Tibial artery (tissue), 4 donors: ENCODE measurements around the gene AGFG2.

ENCODE experiments used
- DNase-seq, 2 donors: peaks; one replicate each; pipeline ENCODE4 v3.0.0-alpha.2; 2019
- H3K27ac ChIP-seq, 2 donors: fragments of 200-600 bp; sonication (generic) in 1 of 2; 1 replicate in 1 of 2; 2 replicates in 1 of 2; pipeline ENCODE4 v1.5.1; 2018 to 2019; ENCODE audit warnings: mild to moderate bottlenecking in 1 of 2
- H3K27me3 ChIP-seq, 2 donors: fragments of 200-600 bp; sonication (generic) in 1 of 2; one replicate each; pipeline versions ENCODE4 v1.5.1 to v1.6.0; 2016 to 2019
- H3K36me3 ChIP-seq, 3 donors: fragments of 200-600 bp; sonication (generic) in 2 of 3; one replicate each; pipeline ENCODE4 v1.5.1; 2016 to 2019; ENCODE audit warnings: mild to moderate bottlenecking in 2 of 3
- H3K4me1 ChIP-seq, 4 donors: fragments of 200-600 bp; sonication (generic) in 2 of 4; 1 replicate in 3 of 4; 2 replicates in 1 of 4; pipeline ENCODE4 v1.5.1; 2016 to 2019
- H3K4me3 ChIP-seq, 2 donors: fragments of 200-600 bp; sonication (generic) in 1 of 2; 1 replicate in 1 of 2; 2 replicates in 1 of 2; pipeline ENCODE4 v1.5.1; 2018 to 2019; ENCODE audit warnings: mild to moderate bottlenecking in 2 of 2
- H3K9me3 ChIP-seq, 3 donors: fragments of 200-600 bp; sonication (generic) in 1 of 3; one replicate each; pipeline ENCODE4 v1.5.1; 2016 to 2019
- intact Hi-C: fragments of 100-400 bp; cut with DNase I; formaldehyde crosslinking; loops from one replicate; pipeline ENCODE4 v1.15.0; 2023; ENCODE audit warnings: low total_unique reads
- TF ChIP-seq, protein P1 (sequence below), 2 experiments: fragments of 200-600 bp in 1 of 2; fragments of 450-650 bp in 1 of 2; IDR thresholded peaks; one replicate each; pipeline ENCODE4 v1.5.1; 2017 to 2019; ENCODE audit warnings: antibody characterized with exemption in 2 of 2, mild to moderate bottlenecking in 1 of 2, moderate library complexity in 1 of 2

Gene AGFG2

DNA sequence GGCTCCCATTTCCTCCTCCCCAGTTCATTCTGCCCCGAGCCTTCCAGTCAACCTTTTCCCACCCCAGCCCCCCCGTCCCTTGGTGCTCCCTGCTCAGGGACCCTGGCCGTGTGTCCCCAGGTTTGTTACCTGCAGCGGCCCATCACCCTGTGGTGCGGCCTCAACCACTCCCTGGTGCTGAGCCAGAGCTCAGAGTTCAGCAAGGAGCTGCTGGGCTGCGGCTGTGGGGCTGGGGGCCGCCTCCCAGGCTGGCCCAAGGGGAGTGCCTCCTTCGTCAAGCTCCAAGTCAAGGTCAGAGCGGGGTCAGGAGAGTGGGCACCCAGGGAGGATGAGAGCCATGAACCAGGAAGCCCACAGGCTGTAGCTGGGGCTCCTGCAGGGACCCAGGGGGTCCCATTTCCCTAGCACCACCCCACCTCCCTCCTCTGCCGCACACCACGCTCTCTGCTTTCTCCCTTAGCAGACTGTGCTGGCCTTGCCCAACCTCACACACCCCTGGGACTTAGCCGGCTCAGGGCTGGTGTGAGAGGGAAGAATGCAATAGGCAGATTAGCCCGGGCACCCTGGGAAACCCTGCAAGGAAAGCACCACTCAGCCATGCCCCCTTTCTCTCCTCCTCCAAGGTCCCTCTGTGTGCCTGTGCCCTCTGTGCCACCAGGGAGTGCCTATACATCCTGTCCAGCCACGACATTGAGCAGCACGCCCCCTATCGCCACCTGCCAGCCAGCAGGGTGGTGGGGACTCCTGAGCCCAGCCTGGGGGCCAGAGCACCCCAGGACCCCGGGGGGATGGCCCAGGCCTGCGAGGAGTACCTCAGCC is 61.1 kb downstream of the AGFG2 start:
- Histone ChIP-seq H3K36me3 (no peaks in the 10 kb centered on the region), H3K27me3 (no peaks in the 10 kb centered on the region), H3K4me1 (peaks cover 0 to 32% (median 25%) of the 10 kb centered on the region in 4 donors), H3K9me3 (no peaks in the 10 kb centered on the region), H3K27ac (no peak overlapping the region), H3K4me3 (no peak overlapping the region)
- no peak for DNase-seq
- intact Hi-C loops, result no loop called here
- TF ChIP-seq, protein P1, sequence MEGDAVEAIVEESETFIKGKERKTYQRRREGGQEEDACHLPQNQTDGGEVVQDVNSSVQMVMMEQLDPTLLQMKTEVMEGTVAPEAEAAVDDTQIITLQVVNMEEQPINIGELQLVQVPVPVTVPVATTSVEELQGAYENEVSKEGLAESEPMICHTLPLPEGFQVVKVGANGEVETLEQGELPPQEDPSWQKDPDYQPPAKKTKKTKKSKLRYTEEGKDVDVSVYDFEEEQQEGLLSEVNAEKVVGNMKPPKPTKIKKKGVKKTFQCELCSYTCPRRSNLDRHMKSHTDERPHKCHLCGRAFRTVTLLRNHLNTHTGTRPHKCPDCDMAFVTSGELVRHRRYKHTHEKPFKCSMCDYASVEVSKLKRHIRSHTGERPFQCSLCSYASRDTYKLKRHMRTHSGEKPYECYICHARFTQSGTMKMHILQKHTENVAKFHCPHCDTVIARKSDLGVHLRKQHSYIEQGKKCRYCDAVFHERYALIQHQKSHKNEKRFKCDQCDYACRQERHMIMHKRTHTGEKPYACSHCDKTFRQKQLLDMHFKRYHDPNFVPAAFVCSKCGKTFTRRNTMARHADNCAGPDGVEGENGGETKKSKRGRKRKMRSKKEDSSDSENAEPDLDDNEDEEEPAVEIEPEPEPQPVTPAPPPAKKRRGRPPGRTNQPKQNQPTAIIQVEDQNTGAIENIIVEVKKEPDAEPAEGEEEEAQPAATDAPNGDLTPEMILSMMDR (IDR thresholded peaks at IDR 0.05), result no peak

DNA sequence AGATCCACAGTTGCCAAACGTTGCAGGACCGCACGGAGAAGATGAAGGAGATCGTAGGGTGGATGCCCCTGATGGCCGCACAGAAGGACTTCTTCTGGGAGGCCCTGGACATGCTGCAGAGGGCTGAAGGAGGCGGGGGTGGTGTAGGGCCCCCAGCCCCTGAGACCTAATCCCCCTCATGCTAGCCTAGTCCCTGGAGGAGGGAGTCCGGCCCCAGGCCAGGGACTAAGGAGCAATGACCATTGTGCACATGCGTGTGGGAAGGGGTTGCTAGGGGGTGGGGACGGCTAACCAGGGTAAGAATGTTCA is 61.7 kb downstream of the AGFG2 start:
- Histone ChIP-seq H3K9me3 (no peaks in the 10 kb centered on the region), H3K4me1 (peaks cover 0 to 36% (median 25%) of the 10 kb centered on the region in 4 donors), H3K27me3 (no peaks in the 10 kb centered on the region), H3K27ac (no peak overlapping the region), H3K4me3 (no peak overlapping the region), H3K36me3 (no peaks in the 10 kb centered on the region)
- no peak for DNase-seq
- TF ChIP-seq, protein P1 (IDR thresholded peaks at IDR 0.05), result no peak
- intact Hi-C loops, result no loop called here

DNA sequence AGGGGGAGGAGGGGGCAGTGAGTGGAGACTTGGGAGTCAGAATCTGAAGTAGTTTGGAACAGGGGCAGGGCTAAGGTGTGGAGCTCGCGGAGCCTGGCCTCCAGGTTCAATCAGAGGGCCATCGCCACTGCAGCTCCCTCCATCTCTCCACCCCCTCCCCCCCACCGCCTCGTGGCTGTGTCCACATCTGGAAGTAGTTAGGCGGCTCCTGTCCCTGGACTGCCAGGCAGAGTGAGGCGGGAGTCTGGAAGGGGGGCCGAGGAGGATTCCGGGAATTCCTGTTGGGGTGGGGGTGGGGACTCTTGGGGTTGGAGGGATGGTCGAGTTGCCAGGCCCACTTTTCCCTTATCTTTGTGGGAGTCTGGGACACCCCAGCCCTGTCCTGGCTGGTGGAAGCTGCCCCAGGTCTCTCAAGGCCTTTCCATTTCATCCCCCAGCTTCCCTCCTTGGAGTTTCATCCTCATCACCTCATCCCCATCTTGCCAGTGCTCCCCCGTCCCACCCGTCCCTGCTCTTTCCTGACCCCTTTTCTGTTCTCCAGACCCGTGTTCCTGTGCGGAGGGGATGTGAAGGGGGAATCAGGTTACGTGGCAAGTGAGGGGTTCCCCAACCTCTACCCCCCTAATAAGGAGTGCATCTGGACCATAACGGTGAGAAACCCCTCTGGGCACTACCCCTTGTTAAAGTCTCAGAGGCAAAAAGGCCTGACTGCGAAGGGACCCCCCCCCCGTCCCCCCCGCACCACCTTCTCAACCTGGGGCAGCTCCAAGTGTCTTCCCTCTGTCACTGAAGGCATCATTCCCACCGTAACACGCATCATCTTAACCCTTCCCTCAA is 64.1 kb downstream of the AGFG2 start:
- intact Hi-C loops, result no loop called here
- H3K4me1 ChIP-seq, result peaks cover 0 to 36% (median 25%) of the 10 kb centered on the region in 4 donors

DNA sequence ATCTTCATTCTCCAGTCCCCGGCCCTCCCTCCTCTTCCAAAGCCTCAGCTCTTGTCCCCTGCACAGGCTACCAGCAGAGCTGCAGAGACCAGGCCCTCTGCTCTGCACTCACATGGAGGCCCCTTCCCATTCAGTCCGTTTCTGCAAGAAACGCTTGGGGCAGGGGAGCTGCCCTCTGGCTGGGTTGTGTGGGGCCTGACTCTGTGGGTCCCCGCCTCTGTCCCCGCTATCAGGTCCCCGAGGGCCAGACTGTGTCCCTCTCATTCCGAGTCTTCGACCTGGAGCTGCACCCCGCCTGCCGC is 64.7 kb downstream of the AGFG2 start:
- TF ChIP-seq, protein P1 (IDR thresholded peaks at IDR 0.05), result no peak
- intact Hi-C loops, result no loop called here
- DNase-seq, result no peak

More for the DNA sequence above, 64.1 kb downstream of the AGFG2 start:
- Histone ChIP-seq H3K4me3 (peak overlapping the region; percentile 65 to 80), H3K27me3 (no peaks in the 10 kb centered on the region), H3K27ac (peak overlapping the region; percentile 77 to 91), H3K36me3 (peaks cover 0 to 6% (median 0%) of the 10 kb centered on the region in 3 donors), H3K9me3 (no peaks in the 10 kb centered on the region)
- TF ChIP-seq, protein P1 (IDR thresholded peaks at IDR 0.05), result no peak
- peak; percentile 88 to 92 for DNase-seq

DNA sequence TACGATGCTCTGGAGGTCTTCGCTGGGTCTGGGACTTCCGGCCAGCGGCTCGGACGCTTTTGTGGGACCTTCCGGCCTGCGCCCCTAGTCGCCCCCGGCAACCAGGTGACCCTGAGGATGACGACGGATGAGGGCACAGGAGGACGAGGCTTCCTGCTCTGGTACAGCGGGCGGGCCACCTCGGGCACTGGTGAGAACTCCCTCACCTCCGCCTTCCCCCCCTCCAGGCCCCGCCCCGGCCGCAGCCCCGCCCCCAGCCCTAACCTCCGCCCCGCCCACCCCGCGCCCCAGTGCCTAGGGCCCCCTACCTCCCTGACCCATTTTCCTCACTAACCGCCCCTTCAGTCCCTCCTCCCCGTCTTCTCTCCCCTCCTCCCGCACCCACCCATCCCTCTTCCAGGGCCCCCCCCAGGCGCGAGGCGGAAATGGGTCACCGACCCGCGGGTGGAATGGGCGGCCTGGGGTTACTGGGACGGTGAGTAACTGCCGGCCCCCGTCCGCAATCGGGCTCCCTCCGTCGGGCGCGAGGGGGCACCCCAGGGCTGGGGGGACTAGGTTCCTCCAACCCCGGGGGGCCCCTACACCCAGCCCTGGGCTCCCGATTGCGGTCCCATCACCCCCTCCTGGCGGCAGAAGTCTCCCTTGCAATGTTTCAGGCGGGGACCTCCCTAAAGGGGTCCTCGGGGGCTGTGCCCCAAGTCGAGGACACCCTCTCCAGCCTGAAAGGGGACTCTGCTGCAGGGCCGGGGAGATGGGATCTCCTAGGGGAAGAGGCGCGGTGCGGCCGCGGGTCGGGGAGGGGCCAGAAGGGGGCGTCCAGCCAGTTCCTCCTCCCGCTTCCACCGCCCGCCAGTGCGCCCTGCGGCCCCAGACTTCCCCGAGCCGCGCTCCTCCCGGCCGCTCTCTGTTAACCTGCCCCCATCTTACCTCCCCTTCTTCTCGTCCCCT is 65.3 kb downstream of the AGFG2 start:
- Histone ChIP-seq H3K4me1 (peaks cover 0 to 36% (median 25%) of the 10 kb centered on the region in 4 donors), H3K36me3 (peaks cover 0 to 6% (median 0%) of the 10 kb centered on the region in 3 donors), H3K27ac (peak overlapping the region; percentile 77 to 91), H3K27me3 (no peaks in the 10 kb centered on the region), H3K4me3 (peak overlapping the region; percentile 65 to 80), H3K9me3 (no peaks in the 10 kb centered on the region)
- intact Hi-C loops, result no loop called here
- TF ChIP-seq, protein P1 (IDR thresholded peaks at IDR 0.05), result peak; percentile 45
- DNase-seq, result peak; percentile 68 to 90

More for the DNA sequence above, 64.7 kb downstream of the AGFG2 start:
- Histone ChIP-seq H3K27ac (peak overlapping the region; percentile 77 to 91), H3K9me3 (no peaks in the 10 kb centered on the region), H3K36me3 (peaks cover 0 to 6% (median 0%) of the 10 kb centered on the region in 3 donors), H3K4me3 (peak overlapping the region; percentile 65 to 80), H3K4me1 (peaks cover 0 to 36% (median 25%) of the 10 kb centered on the region in 4 donors), H3K27me3 (no peaks in the 10 kb centered on the region)
